ENCODE results near the gene SYNE1. TPM values are rescaled to one million over a fixed set of nuclear protein-coding genes. Genes with fewer than 3 reads are reported as not detected.

The SYNE1 gene
- total and polyA plus RNA-seq, 8 donors = 24.4 to 56.2 (median 49.2) TPM

GRCh38 chr6:152229330-152229729, 407.8 kb downstream of the SYNE1 start:
- ATAC-seq = no peak
- Histone ChIP-seq H3K4me1 (peaks cover 0 to 12% (median 10%) of the 10 kb centered on the region in 3 donors), H3K4me3 (no peak overlapping the region), H3K27me3 (no peaks in the 10 kb centered on the region), H3K36me3 (peaks cover 0 to 33% (median 4%) of the 10 kb centered on the region in 3 donors), H3K9me3 (no peaks in the 10 kb centered on the region), H3K27ac (no peak overlapping the region)
- no peak for DNase-seq
- no peak for FAIRE-seq
- 72 to 95% methylated on average over 4 of the region's 4 CpGs for WGBS, 2 donors
- no peak for TF ChIP-seq CTCF (IDR thresholded peaks at IDR 0.05)
- intact Hi-C loops (cut with DNase I) = no loop called here

GRCh38 chr6:152226119-152226518, 411.0 kb downstream of the SYNE1 start:
- FAIRE-seq (no peak), DNase-seq (no peak), ATAC-seq (no peak)
- TF ChIP-seq CTCF (IDR thresholded peaks at IDR 0.05) = no peak
- H3K4me1 ChIP-seq = peaks cover 0 to 4% (median 0%) of the 10 kb centered on the region in 3 donors
- H3K36me3 ChIP-seq = peaks cover 0 to 52% (median 16%) of the 10 kb centered on the region in 3 donors
- no peak overlapping the region for H3K4me3 ChIP-seq
- no peak overlapping the region for H3K27ac ChIP-seq
- H3K27me3 ChIP-seq = no peaks in the 10 kb centered on the region
- H3K9me3 ChIP-seq = peaks cover 0 to 5% (median 0%) of the 10 kb centered on the region in 4 donors
- 97 to 99% methylated on average over 2 of the region's 2 CpGs for WGBS, 2 donors
- intact Hi-C loops (cut with DNase I) = no loop called here

DNA sequence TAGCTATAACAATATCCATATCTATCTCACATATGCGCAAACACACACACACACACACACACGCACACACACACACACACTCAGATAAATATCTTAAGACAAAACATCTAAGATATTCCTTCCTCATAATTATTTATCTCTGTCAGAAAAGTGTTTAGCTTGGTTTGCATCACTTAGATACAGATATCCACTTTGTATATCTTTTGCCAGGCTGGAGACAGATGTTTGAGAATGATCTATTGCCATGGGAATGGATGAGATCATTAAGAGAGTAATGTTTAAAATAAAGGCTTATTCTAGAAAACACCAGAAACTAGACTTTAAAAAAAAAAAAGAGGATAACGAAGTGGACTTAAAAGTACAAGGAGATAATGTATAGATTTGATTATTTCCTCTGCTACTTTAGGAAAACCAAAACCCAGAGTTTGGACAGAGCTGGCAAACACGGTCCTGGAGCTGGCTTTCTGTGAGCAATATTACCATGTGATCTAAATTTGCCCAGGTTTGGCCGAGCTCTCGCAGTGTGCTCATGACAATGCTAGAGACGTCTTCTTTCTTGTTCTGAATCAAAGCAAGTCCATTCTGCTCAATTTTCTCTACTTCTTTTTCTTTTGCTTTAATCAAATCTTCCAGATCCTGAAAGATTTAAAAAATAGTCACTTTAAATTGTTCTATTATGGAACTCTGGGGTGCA, 411.8 kb downstream of the SYNE1 start:
- intact Hi-C loops (cut with DNase I) = no loop called here
- Histone ChIP-seq H3K27me3 (no peaks in the 10 kb centered on the region), H3K9me3 (peaks cover 0 to 5% (median 0%) of the 10 kb centered on the region in 4 donors), H3K4me3 (no peak overlapping the region), H3K27ac (no peak overlapping the region), H3K4me1 (peaks cover 0 to 4% (median 0%) of the 10 kb centered on the region in 3 donors), H3K36me3 (peaks cover 0 to 52% (median 16%) of the 10 kb centered on the region in 3 donors)
- 88 to 90% methylated on average over 7 of the region's 7 CpGs for WGBS, 2 donors
- no peak for TF ChIP-seq CTCF (IDR thresholded peaks at IDR 0.05)
- DNase-seq = no peak
- ATAC-seq = no peak
- FAIRE-seq = peak; percentile 29

DNA sequence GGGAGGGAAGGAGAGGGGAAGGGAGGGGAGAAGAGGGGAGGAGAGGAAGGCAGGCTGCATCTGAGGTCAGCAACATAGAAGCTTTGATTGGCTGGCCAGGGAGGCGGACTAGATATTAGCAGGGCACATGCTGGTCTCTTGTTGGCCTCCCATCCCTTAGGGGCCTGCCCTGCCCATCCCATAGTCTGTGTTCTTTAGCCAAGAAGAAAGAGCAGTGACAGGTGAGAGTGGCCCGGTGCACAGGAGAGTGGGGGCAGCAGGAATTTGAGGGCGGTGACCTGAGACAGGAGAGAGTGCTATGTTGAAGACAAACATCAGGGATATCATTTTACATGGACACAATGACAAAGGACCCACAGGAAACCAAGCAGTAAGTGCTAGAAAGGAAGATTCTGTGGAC, 413.5 kb downstream of the SYNE1 start:
- ATAC-seq (no peak), FAIRE-seq (no peak), DNase-seq (no peak)
- H3K4me1 ChIP-seq = peaks cover 0 to 4% (median 0%) of the 10 kb centered on the region in 3 donors
- H3K27ac ChIP-seq = no peak overlapping the region
- TF ChIP-seq CTCF (IDR thresholded peaks at IDR 0.05) = no peak
- H3K27me3 ChIP-seq = no peaks in the 10 kb centered on the region
- 90% methylated on average over 3 of the region's 3 CpGs for WGBS, 2 donors
- no peak overlapping the region for H3K4me3 ChIP-seq
- H3K9me3 ChIP-seq = peaks cover 0 to 5% (median 0%) of the 10 kb centered on the region in 4 donors
- intact Hi-C loops (cut with DNase I) = no loop called here
- H3K36me3 ChIP-seq = peaks cover 0 to 66% (median 16%) of the 10 kb centered on the region in 3 donors
